CD4-positive, alpha-beta T cell treated with Interferon alpha-2 for 1 hour (primary cell): Measurements from ENCODE around the gene PCED1B.
A peak's percentile ranks its signal among the peaks of the same experiment; 100 is the strongest.

Experiments
- DNase-seq, 2 donors: peaks; one replicate each; pipeline ENCODE4 v3.0.0-alpha.2; 2020 to 2022

PCED1B gene

GRCh38 chr12:47212701-47213039, 133.2 kb downstream of the PCED1B start:
- no peak for DNase-seq

DNA sequence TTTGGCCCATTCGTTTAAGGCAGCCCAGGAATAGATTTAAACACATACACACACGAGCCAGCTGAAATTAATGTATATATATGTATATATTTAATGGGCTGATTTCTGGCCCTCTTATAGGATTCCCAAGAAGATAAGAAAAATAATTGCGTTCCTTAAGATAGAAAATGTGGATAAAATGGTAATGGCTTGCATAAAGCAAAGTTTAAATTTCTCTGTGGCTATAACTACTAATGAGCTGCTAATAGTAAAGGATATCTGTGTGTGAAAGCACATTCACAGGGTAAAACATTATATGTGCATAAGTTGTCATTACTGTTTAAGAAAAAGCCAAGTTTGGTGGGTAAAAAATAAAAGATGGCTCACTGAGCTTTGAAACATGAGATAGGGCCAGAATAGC, 134.0 kb downstream of the PCED1B start:
- no peak for DNase-seq

GRCh38 chr12:47214001-47214619, 134.7 kb downstream of the PCED1B start:
- no peak for DNase-seq

GRCh38 chr12:47214771-47215170, 135.3 kb downstream of the PCED1B start:
- peak in 1 of 2 donors; percentile 38 for DNase-seq

DNA sequence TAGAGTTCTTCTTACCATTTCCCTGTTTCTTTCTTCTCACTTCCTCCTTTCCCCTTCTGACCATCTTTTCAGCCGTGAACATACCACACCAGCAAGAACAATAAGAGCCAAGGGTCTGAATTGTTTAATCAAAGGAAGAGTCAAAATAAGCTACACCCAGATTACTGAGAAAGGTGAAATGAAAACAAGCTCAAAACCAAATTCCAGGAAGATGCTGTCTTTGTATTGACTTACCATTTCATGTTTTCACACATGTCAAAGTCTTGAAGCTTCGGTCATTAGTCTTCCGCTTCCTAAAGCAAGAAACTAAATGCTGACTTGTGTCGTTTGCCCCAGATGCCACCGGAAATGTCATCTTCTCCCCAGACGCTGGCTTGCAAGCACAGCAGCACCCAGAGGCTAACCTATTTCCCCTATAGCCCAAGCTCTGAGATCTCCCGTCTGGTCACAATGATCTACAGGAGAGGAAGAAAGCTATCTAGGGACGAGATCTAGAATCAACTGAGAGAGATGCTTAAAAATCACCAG, 136.8 kb downstream of the PCED1B start:
- peak; percentile 88 to 92 for DNase-seq

GRCh38 chr12:47217595-47217869, 138.1 kb downstream of the PCED1B start:
- peak in 1 of 2 donors; percentile 54 for DNase-seq

GRCh38 chr12:47218191-47218654, 138.8 kb downstream of the PCED1B start:
- peak in 1 of 2 donors; percentile 60 for DNase-seq

- DNase-seq = no peak
Measured at GRCh38 chr12:47219243-47219642, 139.8 kb downstream of the PCED1B start.

DNA sequence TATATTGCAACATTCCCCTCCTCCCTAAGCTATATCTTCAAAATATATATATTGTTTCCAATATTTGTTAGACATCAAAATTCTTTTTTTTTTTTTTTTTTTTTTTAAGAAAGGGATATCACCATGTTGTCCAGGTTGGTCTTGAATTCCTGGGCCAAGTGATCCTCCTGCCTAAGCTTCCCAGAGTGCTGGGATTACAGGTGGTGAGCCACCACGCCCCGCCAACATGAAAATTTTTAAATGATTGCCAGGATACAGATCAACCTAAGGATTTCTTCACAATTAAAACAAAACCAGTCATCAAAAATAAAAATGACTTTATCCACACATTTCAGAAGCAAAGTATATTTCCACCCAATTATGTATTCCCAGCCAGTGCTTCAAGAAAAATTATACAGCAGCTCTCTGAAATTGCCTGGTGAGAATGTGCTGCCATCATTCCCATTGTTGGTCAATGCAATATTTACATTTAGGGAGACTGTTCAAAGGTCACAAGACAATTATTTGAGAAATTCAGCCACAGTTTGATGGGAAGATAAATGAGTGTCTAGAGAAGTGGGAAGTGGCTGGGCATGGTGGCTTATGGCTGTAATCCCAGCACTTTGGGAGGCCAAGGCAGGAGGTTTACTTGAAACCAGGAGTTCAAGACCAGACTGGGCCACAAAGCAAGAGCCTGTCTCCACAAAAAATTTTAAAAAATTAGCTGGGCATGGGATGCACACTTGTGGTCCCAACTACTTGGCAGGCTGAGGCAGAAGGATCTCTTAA, 142.0 kb downstream of the PCED1B start:
- no peak for DNase-seq

- DNase-seq = no peak
Measured at GRCh38 chr12:47222520-47223030, 143.2 kb downstream of the PCED1B start.

DNA sequence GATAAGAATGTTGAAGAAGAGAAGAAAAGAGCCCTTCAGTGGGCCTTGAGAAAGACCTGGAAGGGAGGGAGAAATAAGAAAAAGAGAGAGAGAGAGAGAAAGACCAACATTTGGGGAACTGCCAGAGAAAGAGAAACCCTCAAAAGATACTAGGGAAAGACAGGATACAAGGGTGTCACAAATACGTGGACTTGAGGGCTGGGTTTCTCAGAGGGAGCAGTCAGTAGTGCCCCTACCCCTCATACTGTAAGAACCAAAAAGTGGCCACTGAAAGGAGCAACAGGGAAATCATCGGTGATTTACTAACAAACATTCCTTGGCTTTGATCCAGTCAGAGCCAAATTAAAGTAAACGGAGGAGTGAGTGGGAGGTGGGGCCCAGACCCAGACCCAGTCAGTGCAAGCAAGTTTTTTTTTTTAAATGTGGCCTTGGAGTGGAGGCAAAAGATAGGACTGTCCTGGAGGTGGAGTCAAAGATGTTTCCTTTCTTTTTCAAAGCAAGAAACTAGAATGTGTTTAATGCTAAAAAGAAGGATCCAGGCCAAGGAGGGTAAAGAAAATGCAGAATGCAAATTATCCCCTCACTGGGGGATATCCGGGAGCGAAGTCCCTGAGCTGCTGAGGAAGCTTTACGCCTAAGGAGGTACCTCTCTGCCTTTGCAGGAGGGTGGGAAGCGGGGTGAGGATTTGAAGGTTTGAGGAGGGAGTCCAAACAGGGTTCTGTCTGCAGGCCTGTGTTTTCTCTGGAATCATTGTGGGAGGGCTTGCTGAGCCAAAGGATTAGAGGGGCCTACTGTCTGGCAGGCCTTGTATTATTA, 143.8 kb downstream of the PCED1B start:
- DNase-seq = no peak

GRCh38 chr12:47223848-47224213, 144.4 kb downstream of the PCED1B start:
- DNase-seq = no peak

- no peak for DNase-seq
Measured at GRCh38 chr12:47224563-47225133, 145.2 kb downstream of the PCED1B start.

- no peak for DNase-seq
Measured at GRCh38 chr12:47225356-47225755, 145.9 kb downstream of the PCED1B start.

- no peak for DNase-seq
Measured at GRCh38 chr12:47226199-47226598, 146.8 kb downstream of the PCED1B start.

DNA sequence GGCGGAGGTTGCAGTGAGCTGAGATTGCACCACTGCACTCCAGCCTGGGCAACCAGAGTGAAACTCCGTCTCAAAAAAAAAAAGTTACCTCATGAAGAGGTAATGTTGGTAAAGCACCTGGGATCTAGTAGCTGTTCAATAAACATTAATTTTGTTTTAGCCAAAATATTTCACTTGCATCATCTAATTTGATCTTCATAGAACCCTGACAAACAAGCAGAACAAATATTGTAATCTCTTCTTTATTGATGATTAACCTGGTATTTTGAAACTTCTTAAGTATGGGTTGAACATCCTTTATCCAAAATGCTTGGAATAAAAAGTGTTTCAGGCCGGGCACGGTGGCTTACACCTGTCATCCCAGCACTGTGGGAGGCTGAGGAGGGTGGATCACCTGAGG, 149.4 kb downstream of the PCED1B start:
- DNase-seq = no peak

GRCh38 chr12:47231456-47231855, 152.0 kb downstream of the PCED1B start:
- DNase-seq = no peak

GRCh38 chr12:47234576-47235141, 155.2 kb downstream of the PCED1B start:
- no peak for DNase-seq

GRCh38 chr12:47235258-47236040, 156.0 kb downstream of the PCED1B start:
- DNase-seq = no peak

DNA sequence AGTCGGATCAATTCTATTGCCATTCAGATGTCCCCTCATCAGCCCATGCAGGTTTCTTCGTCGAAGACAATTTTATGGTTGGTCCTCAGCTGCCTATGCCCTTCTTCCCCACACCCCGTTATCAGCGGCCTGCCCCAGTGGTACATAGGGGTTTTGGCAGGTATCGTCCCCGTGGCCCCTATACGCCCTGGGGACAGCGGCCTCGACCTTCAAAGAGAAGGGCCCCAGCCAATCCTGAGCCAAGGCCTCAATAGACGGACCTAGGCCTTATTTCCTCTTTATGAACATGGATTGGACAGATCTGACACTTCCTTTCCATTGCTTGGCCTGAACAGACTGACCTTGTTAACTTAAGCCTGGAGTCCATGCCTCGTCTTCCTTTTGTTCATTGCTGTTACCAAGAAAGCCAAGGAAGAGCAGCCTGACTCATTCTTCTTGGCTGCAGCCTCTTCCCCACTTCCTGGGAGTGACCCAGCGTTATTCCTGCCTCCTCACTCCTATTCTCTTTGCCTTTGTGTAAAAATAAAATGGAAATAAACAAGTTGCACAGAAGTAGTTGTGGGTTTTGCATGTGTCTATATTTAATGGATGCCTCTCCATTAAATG, 156.8 kb downstream of the PCED1B start:
- no peak for DNase-seq

DNA sequence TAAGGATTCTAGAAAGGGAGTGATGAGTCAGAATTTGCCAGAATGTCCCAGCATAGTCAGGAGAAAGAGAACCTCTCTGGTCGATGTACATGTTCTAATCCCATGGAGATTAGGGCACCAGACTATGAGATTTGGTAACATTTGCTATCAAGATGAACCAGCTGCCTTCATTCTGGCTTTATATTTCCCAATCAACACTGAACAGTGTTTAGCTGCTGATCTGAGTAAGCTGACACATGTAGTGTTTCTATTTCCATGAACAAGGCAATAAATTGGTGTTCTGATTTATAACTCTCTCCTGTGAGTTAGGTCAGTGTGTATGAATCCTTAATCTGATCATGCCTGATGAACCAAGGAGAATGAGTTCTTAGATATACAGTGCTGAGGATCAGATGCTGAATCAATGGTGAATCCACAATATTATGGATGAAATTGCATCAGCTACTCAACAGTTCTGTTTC, 158.4 kb downstream of the PCED1B start:
- DNase-seq = no peak
